HG03196 (cell line): ENCODE results near the gene GSPT2.
"Not testable (repeated sequence)": the region's sequence is repeated elsewhere in the genome, so short reads cannot be mapped to it uniquely, and the experiment has no call there.

Experiments
- ATAC-seq: cut with Tn5 transposase; IDR thresholded peaks from one replicate; pipeline ENCODE4 v1.9.1; 2021; ENCODE audit not compliant: unreplicated experiment

The GSPT2 gene

DNA sequence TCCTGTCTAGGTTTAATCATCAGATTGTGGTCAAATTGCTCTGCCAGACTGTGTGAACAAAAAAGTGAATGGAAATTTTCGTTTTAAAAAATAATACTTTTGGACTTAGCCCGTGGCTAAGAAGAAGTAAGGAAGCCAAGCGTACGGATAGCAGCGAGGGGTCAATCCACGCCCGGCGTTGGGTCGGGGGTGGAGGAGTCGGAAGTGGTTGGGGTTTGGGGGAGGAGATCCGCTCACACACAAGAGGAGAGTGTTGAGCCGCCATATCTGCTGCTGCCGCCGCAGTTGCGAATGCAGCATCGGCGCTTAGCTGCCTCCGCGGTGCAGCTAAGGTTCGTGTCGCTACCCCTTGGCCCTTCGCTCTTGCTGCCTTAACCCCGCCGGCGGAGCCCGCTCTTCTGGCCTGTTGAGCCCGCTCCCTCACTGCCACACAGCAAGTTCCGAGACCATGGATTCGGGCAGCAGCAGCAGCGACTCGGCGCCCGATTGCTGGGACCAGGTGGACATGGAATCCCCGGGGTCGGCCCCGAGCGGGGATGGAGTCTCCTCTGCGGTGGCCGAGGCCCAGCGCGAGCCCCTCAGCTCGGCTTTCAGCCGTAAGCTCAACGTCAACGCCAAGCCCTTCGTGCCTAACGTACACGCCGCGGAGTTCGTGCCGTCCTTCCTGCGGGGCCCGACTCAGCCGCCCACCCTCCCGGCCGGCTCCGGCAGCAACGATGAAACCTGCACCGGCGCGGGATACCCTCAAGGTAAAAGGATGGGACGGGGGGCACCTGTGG, at the start of gene GSPT2:
GSPT2 (plus strand) TSS at position 264 of the 779 bp plus-strand sequence; CDS start at position 449, 185 bp downstream.
- ATAC-seq = peak; percentile 94

DNA sequence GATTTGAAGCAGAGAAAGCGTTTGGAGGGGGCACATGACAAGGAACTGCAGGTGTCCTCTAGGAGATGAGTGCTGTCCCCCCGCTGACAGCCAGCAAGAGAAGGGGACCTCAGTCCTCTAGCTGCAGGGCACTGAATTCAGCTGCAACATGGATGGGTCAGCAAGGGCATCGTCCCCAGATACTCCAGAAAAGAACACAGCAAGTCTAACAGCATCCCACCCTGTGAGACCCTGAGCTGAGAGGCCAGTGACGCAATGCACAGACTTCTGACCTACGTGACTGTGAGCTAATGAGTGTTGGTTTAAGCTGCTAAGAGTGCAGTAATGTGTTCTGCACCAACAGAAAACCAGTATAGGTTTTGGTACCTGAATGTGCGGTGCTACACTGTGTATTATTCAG, 49.0 kb upstream of the GSPT2 start:
- ATAC-seq = no peak

DNA sequence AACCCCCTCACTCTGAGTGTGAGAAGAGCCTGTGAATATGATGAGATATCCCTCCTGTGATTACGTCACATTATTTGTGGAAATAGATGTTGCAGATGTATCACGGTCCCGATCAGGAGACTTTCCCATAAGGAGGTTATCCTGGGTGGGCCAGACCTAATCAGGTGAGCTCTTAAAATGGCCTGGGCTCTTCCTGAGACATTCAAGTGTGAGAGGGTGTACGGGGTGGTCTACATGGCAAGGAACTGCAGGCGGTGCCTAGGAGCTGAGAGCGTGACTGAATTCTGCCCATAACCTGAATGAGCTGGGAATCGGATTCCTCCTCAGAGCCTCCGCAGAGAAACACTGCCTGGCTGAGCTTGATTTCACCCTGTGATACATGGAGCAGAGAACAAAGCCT, 45.8 kb upstream of the GSPT2 start:
- ATAC-seq = no peak

DNA sequence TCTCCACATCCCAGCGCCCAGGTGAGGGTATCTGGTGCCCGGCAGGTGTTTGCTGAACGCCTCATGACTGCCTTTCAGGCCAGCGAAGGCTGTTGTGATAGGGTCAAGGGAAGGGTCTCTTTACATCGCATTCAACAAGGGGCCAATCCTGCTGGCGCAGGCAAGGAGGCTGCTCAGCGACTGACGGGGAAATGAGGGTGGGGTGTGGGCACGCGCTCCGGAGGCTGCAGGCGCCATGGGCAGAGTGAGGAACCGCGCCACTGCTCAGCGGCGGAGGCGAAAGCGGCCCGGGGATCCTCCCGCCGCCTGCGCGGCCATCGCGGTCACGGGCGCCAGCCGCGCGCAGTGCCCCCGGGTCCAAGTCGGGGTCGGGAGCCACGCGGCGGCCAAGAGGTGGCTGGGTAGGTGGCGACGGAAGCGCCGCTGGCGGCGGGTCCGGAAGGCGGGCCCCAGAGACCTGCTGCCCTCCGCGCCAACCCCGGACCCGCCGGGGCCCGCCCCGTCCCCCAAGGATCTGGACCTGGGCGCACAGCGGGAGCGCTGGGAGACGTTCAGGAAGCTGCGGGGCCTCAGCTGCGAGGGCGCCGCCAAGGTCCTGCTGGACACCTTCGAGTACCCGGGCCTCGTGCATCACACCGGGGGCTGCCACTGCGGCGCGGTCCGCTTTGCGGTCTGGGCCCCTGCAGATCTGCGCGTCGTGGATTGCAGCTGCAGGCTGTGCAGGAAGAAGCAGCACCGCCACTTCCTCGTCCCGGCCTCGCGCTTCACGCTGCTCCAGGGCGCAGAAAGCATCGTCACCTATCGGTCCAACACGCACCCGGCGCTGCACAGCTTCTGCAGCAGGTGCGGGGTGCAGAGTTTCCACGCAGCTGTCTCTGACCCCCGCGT, 32.7 kb upstream of the GSPT2 start, which contains the start of gene CENPVL1:
CENPVL1 (plus strand) TSS at position 236 of the 888 bp plus-strand sequence; CDS start at position 236, 0 bp downstream.
- not testable (repeated sequence) for ATAC-seq

DNA sequence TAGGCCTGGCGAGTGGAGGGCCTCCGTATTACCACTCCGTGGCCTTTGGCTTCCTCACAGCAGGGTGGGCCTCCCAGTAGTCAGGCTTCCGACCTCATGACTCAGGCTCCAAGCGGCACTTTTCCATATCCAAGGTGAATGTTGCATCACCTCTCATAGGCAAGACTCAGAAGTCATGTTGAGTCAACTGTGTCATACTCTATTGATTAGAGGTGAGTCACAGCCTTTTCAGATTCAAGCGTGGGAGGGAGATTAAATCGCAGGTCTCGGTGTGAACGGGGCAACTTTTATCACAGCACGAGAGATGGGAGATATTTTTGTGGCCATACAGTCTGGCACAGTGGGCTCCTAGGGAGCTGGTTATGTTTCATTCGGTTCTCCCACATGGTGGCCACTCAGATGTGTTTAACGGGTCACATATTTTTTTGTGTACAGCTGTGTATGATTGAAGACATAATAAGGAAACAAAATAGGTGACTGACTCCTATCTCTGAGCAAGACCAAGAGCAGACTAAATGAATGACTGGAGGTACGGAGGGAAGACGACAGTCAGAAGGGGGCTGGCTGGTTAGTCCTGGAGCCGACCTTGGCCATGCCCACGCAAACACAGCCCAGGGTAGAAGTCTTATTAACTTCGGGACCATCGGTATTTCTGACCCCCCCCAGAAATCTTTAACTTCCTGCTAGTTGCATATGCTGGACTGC, 30.1 kb upstream of the GSPT2 start:
- ATAC-seq = not testable (repeated sequence)

DNA sequence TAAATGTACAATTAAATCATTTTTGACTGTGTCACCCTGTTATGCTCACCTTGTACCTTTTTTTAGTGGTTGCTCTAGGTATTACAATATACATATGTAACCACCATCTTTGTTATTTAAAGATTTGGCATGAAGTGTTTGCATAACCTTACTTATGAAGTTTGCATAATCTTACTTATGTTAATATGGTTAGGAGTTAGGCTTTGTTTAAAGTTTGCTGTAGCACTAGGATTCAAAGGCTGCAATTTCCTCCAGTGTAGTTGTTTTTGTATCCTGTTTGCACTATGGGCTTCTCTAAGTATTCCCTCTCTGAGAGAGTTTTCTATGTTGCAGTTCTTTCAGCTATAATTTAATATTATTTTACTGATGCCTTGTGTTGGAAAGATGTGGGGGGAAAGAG, 15.0 kb upstream of the GSPT2 start:
- ATAC-seq = no peak

DNA sequence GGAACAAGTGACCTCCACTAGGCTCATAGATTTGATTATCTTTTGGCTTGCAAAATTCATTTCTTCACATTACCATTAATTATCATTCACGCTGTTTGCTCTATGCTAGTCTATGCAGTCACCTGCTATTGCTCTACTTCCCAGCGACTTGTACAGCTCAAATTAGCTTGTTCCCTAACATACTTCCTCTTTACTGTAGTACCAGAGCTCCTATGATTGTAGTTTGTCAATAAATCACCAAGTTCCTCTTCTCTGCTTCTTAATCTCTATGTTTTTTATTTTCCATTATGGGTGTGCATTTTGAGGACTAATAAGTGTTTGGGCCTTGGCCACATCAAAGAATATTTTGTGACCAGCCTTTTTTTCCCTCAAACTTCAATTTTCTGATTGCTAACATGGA, 6.2 kb upstream of the GSPT2 start:
- ATAC-seq = no peak

DNA sequence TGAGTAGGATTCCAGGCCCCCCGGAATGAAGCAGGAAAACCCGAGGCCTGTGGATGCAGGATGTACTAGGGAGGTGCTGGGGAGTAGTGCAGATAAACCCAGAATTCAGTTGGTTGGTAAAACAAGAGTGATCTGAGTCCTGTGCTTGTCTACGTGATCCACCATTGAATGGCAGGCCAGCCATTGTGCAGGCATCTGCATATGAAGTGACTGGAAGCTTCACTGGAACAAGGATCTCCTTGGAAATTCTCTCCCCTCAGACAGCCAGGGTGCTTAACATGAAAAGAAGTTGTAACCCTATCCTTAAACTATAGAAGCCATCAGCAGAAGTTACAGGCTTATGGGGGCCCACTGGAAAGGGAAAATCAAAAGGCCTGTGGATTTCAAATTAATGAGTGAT, 656 bp upstream of the GSPT2 start:
- ATAC-seq = no peak

DNA sequence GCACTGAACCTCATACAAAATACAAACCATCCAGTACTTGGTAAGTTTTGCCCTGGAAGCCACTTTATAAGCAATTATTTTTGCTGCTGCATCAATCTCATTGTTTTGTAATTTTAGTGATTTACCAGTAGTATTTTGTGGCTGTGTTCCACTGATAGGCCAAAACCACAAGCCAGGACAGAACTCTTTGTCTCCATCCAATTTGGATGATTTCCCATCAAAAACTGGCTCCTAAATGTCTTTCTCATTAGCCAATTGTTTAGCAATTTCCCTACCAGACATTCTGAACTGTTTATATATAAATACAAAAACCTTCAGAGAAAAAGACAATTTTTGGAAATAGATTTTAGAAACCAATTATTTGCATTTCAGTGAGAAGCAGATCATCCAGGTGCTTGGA, 4.4 kb downstream of the GSPT2 start:
- ATAC-seq = no peak

DNA sequence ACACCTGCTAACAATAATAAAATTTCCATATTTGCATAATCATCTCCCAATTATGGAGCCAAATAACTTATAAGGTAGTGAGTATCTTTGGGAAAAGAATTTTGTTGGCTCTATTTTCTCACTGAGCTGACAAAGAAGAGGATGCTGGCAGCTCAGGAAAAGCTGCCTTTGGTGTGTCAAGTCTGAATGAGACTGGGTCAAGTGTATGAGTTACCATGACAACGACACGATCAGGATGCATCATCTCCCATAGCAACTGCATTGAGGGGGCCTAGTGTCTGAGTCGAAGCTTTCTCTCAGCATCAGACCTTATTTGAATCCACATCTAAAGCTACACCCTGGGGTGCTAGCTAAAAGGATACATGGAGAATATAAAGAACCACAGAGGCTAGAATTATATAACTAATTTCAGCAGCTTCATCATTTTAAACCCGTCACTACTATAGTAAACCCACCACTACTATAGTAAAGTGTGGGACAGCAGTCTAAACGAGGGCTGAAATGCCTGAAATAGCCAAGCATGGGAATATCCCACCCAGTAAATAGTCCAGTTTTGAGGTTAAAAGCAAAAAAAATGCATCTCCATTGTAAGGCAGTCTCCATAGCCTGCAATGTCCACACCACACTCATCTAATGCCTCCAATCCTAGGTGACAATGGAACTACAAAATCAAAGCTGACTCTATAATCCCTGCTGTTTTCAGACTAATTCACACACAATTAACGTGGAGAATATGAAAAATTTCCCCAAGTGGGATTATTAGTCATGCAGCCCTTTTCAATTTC, 16.0 kb downstream of the GSPT2 start:
- no peak for ATAC-seq

DNA sequence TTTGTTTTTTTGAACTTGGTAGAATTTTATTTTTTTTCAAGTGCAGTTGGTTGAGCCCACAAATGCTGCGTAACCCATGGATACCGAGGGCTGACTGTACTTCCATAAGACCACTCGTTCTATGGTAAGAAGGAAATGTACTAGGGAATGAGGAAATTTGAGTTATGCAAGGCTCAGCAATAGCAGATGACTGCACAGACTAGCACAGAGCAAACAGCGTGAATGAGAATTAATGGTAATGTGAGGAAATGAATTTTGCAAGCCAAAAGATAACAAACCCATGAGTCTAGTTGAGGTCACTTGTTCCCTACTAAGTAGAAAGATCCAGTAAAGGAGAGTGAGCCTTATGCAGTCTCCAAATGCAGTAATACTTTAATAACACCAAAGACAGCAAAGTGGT, 17.4 kb downstream of the GSPT2 start:
- no peak for ATAC-seq

DNA sequence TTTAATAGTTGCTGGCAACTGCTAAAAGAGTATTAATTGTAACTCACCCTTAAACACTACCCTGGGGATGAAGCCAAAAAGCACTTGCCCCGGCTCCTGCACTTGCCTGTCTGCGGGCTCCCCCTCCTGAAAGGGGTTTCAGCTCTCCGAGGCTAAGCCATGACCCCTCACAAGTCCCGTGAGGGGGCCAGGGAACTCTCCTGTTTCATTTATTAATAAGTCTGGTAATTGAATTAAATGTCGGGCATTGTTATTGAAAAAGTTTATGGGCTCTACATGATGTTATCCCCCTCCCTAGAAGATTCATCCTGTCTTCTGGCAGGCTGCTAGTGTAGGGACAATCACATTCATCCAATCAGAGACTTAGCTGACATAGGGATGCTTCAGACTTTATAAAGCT, 23.3 kb downstream of the GSPT2 start:
- ATAC-seq = no peak

DNA sequence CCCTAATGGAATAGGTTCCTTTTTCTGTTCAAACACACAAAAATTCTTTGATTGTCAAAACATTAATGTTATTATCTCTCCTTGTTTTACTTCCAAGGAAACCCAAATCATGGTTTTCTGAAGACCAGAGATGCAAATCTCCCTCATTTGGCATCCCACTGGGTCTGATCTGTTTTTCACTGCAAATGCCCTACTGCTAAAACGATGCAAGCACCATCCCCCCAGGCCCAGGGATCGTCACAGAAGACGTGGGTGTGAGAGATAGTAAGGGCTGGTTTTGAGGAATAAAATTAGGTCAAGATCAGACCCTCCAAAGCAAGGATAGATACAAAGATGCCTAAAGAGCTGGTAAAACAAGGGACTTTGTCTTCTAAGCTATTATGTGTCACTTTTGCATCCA, 33.6 kb downstream of the GSPT2 start:
- no peak for ATAC-seq

DNA sequence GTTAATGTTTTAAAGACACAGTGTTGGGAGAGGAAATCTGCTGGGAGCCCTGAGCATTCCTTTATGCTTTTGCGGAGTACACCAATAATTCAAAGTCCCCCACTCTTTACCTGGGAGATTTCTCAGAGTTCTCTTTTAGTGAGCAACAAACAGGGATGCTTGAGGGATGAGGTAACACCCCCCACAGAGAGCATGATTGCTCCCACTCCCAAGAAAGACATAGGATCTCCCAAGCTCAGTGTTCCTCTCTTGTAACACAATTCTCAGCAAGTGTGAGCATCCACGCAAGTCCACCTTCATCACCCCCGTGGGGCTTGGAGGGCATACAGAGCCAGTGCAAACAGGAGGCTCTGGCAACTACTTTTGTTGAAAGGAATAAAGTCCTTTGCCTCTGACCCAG, 36.1 kb downstream of the GSPT2 start:
- no peak for ATAC-seq

DNA sequence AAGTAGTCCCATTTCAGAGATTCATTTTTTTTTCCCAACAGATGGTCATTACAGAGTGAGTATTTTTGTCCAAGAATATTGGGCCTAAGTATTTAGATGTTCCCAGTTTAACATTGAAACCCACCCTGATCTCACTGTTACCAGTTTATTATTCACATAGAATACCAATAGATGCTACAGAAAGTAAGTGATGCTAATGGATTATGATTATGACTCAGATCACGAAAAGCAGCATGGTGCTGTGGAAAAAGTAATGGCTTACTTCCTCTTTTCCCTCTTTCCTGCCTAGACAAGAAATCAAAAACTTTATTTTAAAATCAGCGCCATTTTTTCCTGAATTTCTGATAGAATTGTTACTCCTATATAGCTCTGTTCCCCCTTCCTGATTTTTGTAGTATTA, 51.9 kb downstream of the GSPT2 start:
- no peak for ATAC-seq
